GM12872 (cell line): ENCODE results near the gene ST3GAL3.

Source experiments
- TF ChIP-seq, protein P1 (sequence below): IDR thresholded peaks from 3 replicates; pipeline ENCODE4 v1.5.1; 2011; ENCODE audit warnings: low read depth, mild to moderate bottlenecking, low read length, moderate library complexity; ENCODE audit not compliant: insufficient read depth

ST3GAL3 gene

DNA sequence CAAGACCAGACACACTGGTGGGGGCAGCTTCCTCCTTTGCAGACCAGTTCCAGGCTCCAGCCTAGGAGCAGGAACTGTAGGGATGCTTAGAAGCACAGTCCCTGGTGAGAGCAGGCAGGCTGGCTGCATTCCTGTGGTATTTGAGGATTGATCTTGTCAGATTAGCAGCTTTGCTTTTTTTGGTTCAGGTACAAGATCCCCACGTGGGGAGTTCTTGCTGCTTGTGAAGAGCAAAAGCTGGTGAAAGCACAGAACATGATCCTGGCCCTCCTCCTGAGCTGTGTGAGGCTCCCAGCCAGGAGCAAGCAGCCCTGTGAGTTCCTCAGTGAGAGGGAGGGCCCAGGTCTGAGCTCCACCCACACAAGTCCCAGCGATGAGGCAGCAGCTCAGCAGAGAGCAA lies 151.0 kb downstream of the ST3GAL3 start:
- TF ChIP-seq, protein P1, sequence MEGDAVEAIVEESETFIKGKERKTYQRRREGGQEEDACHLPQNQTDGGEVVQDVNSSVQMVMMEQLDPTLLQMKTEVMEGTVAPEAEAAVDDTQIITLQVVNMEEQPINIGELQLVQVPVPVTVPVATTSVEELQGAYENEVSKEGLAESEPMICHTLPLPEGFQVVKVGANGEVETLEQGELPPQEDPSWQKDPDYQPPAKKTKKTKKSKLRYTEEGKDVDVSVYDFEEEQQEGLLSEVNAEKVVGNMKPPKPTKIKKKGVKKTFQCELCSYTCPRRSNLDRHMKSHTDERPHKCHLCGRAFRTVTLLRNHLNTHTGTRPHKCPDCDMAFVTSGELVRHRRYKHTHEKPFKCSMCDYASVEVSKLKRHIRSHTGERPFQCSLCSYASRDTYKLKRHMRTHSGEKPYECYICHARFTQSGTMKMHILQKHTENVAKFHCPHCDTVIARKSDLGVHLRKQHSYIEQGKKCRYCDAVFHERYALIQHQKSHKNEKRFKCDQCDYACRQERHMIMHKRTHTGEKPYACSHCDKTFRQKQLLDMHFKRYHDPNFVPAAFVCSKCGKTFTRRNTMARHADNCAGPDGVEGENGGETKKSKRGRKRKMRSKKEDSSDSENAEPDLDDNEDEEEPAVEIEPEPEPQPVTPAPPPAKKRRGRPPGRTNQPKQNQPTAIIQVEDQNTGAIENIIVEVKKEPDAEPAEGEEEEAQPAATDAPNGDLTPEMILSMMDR, result no peak

DNA sequence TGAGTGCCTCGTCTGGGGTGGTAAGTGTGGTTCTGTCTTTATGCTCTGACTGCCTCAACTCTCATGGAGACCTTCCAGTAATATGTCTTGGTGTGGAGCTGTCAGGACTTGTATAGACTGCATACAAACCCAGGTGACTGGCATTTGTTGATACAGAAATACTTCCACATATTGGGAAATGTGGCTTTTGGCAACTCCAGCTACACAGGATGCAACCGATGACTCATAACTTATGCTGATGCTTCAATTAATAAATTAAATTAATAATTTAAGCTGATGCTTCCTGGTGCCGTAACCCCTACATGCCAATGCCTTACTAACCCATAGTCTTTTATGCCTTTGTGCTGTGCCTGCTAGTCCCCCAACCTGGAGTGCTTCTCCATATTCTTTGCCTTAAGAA lies 154.0 kb downstream of the ST3GAL3 start:
- TF ChIP-seq, protein P1, result no peak

DNA sequence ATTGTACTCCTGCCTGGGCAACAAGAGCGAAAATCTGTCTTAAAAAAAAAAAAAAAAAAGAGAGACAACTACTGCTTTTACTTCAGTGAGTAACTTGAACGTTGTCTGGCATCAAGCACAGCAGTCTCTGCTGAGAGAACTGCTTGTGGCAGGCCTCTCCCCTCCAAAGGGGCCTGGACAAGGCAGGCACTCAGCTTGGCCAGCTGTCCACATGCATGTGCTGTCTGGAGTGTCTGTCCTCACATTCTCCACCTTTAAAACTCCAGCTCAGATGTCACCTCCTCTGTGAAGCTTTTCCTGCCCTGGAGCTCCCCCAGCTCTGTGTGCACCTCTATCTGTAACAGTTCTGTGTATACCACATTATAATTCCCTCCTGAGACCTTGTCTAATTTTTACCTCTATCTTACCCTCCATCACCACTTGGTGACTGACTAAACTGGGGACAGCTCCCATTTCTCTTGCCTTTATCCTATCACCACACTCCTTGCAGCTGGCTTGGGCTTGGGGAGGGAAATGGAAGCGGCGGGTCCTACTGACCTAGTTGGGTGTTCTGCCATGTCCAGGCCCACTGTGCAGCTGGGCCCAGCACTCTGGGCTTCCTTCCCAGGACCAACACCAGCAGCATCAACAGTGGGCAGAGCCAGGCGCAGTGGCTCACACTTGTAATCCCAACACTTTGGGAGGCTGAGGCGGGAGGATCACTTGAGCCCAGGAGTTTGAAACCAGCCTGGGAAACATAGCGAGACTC lies 154.8 kb downstream of the ST3GAL3 start:
- TF ChIP-seq, protein P1, result no peak

DNA sequence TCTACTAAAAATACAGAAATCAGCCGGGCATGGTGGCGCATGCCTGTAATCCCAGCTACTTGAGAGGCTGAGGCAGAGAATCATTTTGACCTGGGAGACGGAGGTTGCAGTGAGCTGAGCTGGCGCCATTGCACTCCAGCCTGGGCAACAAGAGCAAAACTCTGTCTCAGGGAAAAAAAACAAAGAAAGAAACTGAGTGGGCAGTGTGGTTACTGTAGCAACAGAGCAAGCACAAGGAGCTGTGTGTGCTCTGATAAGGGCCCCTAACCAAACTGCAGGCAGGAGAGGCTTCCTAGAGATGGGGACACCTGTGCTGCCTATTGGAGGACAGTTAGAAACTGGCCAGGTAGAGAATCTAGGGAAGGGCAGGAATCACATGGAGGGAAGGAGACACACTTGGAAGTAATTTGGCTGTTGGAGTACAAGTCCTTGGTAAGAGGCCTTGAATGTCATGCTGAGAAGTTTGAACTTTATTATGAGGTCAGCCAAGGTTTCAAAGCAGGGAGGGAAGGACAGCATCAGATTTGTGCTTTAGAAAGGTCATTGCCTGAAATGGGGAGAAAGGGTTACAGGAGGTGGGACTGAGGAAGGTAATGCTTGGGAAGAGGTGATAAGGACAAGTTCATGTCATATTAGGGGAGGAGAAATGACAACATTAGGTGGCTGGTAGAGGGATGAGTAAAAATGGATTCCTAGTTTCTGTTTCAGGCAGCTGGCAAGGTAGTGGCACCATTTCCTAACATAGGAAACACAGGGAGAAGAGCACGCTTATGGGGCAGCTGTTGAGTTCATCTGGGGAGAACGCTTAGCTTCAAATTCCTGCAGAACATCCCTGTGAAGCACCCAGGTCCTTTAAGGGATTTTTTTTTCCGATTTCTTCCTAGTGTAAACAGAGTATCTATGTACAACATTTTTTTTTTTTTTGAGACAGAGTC lies 157.0 kb downstream of the ST3GAL3 start:
- TF ChIP-seq, protein P1, result no peak

DNA sequence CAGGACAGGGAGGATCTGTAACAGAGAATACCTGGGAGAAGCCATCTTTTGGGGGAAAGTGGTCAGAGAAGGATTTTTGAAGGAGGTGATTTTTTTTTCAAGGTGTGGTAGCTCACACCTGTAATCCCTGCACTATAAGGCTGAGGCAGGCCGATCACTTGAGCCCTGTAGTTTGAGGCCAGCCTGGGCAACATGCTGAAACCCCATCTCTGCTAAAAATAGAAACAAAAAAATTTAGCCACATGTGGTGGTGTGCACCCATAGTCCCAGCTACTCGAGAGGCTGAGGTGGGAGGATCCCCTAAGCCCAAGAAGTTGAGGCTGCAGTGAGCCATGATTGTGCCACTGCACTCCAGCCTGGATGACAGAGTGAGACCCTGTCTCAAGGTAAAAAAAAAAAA lies 158.9 kb downstream of the ST3GAL3 start:
- TF ChIP-seq, protein P1, result no peak

DNA sequence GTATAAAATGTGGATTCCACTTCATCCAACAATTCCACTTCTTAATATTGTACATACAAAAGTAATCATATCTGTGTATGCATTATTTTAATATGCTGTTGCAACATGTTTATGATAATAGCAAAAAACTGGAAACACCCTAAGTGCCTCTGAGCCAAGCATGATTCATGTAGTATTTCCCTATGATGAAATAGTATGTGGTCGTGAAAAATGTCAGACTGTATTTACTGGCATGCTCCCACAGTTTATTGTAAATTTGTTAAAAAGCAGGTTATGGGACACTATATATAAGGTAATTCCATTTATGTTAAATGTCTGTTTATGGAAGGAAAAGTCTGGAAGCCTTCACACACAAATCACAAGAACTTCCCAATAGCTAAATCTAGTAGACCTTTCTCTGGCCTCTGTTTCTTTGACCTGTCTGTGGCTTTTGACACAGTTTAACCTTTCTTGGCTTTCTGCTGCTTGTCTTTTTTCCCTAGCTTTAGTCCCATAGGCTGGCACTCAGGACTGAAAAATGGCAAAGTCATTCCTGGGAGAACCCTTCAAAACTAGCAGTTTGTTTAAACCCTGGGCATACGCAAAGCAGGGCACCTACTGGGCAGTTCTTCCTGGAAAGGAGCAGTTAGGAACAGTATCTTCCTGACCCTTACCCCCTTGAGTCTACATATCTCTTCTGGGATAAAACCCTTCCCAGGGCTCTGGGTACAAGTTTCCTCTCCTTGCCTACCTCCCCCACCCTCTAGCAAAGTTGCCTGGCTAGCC lies 160.8 kb downstream of the ST3GAL3 start:
- TF ChIP-seq, protein P1, result no peak

DNA sequence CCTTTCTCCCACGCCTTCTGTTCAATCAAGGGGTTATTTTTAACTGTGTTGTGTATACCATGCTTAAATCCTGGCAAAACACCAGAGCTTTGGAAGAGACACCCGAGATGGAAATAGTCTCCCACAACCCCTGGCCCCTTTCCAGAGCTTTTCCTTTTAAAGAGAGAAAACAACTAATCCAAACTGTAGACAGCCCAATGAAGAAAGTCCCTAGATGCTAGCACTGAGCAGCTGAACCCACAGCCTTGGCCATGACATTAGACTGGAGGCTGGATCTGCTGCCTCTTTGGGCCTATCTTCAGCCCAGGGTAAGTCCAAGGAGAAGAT lies 161.4 kb downstream of the ST3GAL3 start:
- TF ChIP-seq, protein P1, result no peak
